ENCODE results near the gene MMRN1.

MMRN1 gene

DNA sequence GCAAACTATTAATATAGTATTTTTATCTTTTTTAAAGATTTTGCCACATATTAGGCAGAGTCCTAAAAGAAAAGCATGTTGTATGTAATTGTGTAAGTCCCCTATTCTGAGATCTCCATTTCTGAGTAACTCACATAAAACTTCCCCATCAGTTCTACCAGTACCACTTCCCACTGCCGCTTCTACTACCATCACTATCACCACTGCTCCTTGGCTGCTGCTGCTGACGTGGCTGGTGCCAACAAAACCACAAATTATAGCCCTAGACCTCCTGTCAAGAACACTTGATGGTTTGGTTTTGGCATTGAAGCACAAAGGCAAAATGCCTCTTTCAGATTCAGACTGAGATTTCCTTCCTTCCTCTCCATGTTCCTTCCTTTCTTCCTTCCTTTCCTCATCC, 106.4 kb downstream of the MMRN1 start:
- no peak for DNase-seq

- DNase-seq = no peak
Observed at GRCh38 chr4:90002441-90003062, 107.9 kb downstream of the MMRN1 start.

All from CD4-positive, alpha-beta T cell treated with Interleukin-6 for 4 hours (primary cell).